G401.6 (cell line): ENCODE data around the gene CXCR3.
"Not testable (repeated sequence)": the region's sequence is repeated elsewhere in the genome, so short reads cannot be mapped to it uniquely, and the experiment has no call there.

Source experiments
- FAIRE-seq: peaks from 2 replicates; lab custom pipeline; 2012; peaks lifted over from hg19 to GRCh38; lab: Jason Lieb, UNC

The CXCR3 gene

GRCh38 chrX:71636438-71637252, 18.3 kb upstream of the CXCR3 start:
- FAIRE-seq: no peak

DNA sequence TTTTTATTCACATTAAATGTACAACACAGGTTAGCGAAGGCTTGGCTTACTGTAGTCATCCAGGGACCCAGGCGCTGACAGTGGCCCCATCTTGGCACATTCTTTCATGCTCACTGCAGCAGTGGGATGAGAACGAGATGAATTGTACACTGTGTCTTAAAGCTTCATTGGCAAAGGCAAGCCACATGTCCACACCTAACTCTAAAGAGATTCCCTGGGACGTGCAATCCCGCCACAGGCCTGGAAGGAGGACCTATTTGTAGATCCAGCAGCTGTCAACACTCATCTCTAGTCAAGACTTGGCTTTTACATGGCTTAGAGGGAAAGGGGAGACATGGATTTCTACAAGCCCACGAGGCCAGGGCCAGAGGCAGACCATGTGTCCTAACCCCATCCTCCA, 16.1 kb upstream of the CXCR3 start:
- FAIRE-seq: no peak

DNA sequence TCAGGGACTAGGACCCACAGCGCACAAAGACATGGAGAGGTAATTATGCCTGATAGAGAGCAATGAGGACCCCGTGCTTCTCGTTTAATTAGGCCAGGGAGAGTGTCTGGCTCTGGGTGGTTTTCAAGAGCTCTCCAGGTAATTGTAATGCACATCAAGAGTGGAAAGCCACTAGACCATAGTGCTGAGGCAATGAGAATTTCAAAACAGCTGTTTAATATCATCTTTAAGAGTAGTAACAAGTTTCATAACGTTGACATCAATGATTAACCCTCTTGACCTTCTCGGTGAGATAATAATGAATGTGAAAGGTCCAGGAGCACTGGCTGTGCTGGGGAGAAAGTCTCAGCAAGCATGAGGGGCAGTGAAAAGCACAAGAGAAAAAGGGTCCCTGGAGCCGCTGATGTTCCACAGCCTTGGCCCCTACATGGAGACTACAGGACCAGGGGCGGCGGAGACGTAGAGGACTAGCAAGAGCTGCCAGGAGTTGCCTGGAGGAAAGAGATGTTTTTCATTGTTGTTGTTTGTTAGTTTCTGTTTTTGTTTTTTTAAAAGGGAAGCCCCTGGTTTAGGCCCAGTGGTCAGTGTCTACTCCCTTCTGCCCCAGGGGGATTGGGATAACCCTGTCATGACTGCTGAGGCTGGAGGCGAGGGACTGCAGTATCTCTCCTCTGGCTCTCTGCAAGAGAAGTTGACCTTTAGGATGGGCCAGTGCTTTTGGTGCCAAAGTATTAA, 14.8 kb upstream of the CXCR3 start:
- FAIRE-seq: no peak

GRCh38 chrX:71629467-71629866, 11.2 kb upstream of the CXCR3 start:
- no peak for FAIRE-seq

DNA sequence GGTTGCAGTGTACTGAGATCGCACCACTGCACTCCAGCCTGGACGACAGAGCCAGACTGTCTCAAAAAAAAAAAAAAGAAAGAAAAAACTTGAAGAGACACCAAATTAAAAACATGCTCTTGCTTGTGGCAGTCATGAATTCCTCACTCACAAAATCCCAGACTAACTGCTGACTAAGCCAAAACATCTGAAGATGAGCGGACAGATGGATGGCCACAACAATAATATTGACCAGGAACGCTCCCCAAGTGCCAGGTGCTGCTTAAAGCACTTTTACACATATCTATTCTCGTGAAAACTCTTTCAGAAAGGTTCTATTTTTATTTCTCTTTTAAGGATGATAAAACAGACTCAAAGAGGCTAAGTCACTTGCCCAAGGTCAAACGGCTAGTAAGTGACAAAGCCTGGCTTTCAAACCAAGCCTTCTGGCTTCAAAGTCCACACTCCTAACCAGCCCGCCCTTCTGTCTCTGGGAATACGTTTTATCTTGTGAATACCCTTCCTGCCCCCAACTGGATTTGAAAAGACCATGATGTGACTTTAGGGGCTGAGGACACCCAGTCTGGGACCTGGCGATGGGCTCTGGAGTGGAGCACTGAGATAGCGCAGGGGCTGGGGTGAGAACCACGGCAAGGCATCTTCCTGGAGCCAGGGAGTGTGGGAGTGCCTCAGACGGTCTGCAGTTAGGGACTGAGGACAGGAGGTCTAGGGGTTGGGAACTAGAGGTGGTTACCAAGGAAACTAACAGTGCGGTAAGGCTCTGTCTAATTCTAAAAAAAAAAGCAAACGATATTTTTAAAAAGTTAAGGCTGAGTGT, 9.5 kb upstream of the CXCR3 start:
- no peak for FAIRE-seq

DNA sequence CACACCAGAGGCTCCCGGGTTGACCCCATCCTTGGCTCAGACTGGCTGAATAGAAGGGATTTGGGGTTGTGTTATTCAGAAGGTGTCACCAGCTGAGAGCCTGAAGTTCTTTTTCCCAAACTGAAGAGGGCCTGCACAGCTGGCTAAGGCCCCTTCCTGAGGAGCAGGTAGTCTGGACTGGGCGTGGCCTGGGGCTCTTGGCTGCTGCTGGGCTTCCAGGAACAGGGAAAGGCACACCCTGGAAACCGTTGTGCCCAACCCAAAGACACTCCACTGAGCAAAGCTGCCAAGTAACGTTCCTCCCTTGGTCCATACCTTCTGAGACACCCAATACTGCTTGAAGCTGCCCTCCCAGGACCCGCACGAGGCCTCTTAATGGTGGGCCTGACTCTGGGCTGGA, 8.3 kb upstream of the CXCR3 start:
- FAIRE-seq: no peak

GRCh38 chrX:71625471-71625870, 7.2 kb upstream of the CXCR3 start:
- FAIRE-seq: no peak

GRCh38 chrX:71623714-71624113, 5.4 kb upstream of the CXCR3 start:
- FAIRE-seq: no peak

- no peak for FAIRE-seq
Measured at GRCh38 chrX:71622576-71623450, 4.5 kb upstream of the CXCR3 start.

DNA sequence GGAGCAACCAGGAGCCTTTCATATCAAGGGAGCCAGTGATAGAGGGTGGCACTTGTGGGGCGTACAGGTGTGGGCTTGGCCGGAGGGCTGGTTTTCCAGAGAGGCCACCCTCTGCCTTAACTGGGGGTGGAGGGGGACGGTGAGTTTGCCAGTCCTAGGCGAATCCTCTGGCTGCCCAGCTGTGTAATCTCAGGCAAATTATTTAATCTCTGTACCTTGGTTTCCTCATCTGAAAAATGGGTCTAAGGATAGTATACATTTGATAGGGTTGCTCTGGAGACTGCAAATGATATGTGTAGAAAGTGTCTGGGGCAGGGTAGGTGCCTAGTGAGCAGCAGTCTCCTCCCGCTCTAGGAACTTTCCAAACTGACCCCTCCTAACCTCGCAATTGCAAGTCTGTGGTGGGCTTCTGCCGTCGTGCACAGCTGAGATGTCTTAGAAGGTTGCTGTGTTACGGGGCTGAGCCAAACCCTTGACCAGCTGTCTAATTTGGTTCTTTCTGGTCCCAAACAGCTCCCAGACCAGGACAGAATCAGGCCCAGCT, 3.8 kb upstream of the CXCR3 start:
- no peak for FAIRE-seq

GRCh38 chrX:71621603-71622002, 3.3 kb upstream of the CXCR3 start:
- FAIRE-seq: no peak

DNA sequence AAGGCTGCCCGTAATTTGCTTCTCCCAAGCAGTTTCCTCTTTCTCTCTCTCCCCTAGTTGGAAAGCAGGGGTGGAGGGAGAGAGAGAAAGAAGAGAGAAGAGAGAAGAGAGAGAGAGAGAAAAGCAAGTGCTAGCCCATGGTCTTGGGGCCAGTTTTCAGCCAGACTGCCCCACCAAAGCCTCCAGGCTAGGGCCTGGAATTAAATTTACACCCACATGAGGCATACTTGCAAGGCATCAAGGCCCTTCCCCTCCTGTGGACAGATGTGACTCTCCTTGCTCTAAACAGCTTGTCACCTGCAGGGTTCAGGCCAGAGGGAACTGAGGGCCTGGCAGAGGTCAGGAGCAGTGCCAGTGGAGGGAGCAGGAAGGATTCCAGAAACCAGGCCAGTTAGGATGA, 1.7 kb upstream of the CXCR3 start:
- no peak for FAIRE-seq

- no peak for FAIRE-seq
Measured at GRCh38 chrX:71619193-71619592, 882 bp upstream of the CXCR3 start.

DNA sequence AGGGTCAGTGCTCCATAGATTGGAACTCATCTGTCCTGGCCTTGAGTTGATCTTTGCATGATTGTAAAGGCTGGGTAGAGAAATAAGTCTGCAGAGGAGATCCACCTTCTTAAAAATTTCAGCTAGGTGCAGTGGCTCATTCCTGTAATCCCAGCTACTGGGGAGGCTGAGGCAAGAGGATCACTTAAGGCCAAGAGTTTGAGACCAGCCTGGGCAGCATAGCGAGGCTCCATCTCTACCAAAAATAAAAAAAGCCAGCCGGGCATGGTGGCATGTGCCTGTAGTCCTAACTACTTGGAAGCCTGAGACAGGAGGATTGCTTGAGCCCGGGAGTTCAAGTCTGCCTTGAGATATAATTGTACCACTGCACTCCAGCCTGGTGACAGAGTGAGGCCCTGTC, 476 bp upstream of the CXCR3 start:
- FAIRE-seq: no peak

GRCh38 chrX:71617742-71618141, 569 bp downstream of the CXCR3 start:
- FAIRE-seq: no peak

DNA sequence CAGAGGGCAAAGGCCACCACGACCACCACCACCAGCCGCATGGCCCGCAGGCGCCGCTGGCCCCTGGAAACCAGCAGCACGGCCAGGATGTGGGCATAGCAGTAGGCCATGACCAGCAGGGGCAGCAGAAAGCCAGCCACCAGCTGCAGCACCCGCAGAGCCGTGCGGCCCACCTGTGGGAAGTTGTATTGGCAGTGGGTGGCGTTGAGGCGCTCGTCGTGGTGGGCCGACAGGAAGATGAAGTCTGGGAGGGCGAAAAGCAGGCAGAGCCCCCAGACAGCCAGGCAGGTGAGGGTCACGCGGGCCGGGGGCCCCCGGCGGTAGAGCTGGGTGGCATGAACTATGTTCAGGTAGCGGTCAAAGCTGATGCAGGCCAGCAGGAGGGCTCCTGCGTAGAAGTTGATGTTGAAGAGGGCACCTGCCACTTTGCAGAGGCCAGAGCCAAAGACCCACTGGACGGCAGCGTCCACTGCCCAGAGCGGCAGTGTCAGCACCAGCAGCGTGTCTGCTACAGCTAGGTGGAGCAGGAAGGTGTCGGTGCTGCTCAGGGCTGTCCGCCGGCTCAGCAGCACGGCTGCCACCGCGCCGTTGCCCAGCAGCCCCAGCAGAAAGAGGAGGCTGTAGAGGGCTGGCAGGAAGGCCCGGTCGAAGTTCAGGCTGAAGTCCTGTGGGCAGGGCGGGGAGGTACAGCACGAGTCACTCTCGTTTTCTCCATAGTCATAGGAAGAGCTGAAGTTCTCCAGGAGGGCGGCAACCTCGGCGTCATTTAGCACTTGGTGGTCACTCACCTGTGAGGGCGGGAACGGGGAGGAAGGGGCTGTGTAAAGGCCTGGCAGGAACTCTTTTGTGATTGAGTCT, 1.4 kb downstream of the CXCR3 start:
- FAIRE-seq: no peak

DNA sequence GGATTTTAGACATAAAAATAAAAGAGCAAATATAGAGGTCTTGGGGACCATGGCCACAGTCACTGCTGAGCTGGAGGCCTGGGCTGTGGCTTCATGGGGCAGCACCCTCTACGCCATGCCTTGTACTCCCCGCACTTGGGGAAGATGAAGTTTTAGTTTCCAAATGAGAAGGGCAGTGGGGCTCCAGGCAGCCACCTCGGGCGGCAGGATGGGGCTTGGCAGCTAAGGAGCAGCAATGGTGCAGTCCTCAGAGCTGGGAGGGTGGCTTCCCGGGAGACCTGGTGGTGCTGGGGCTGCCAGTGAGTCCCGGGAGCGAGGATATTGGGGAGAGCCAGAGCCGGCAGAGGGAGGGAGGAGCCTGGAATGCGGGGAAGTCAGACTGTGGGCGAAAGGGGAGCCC, 2.4 kb downstream of the CXCR3 start:
- FAIRE-seq: no peak

- FAIRE-seq: no peak
Measured at GRCh38 chrX:71615056-71615455, 3.3 kb downstream of the CXCR3 start.

DNA sequence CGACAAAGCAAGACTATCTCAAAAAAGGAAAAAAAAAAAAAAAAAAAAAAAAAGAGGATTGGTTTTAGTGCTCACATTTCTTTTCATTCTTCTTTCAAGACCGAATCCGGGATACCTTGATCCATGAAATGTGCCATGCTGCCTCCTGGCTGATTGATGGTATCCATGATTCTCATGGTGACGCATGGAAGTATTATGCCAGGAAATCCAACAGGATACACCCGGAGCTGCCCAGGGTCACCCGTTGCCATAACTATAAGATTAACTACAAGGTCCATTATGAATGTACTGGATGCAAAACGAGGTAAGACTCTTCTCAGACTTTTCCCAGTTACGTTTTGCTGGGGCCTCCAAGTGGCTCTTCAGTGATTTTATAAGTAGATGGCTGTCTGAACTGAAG, 6.1 kb downstream of the CXCR3 start:
- FAIRE-seq: no peak

- not testable (repeated sequence) for FAIRE-seq
Measured at GRCh38 chrX:71611736-71612135, 6.6 kb downstream of the CXCR3 start.
